HEK293 (cell line): ENCODE results near the gene CATSPERD.

Experiments
- CTCF ChIA-PET: fragments of 350-600 bp; formaldehyde crosslinking; extraction: SDS; loops from one replicate; lab custom pipeline; 2021; ENCODE audit warnings: antibody characterized with exemption; lab: Yijun Ruan, JAX
- POLR2A ChIA-PET: fragments of 300-600 bp; formaldehyde crosslinking; extraction: SDS; loops from one replicate; lab custom pipeline; 2020; ENCODE audit warnings: antibody characterized with exemption, inconsistent platforms; lab: Yijun Ruan, JAX
- H3K27ac ChIP-seq: fragments of 200-500 bp; sonication (Bioruptor generic); 2 replicates; pipeline ENCODE4 v1.5.1; 2014; ENCODE audit warnings: low read depth, low read length, control low read depth, inconsistent platforms; ENCODE audit errors: extremely low read depth
- H3K36me3 ChIP-seq, 2 experiments: fragments of 200-500 bp in 1 of 2; sonication (Bioruptor generic) in 1 of 2; 1 replicate in 1 of 2; 2 replicates in 1 of 2; pipeline ENCODE4 v1.5.1; 2014 to 2017; ENCODE audit warnings: inconsistent platforms in 2 of 2, low read length in 2 of 2; ENCODE audit not compliant: control insufficient read depth in 2 of 2, insufficient read depth in 1 of 2
- H3K4me1 ChIP-seq: fragments of 200-500 bp; sonication (Bioruptor generic); 2 replicates; pipeline ENCODE4 v1.5.1; 2014; ENCODE audit warnings: mild to moderate bottlenecking, low read length, inconsistent platforms; ENCODE audit not compliant: control insufficient read depth, insufficient read depth
- H3K4me3 ChIP-seq: 2 replicates; pipeline ENCODE4 v1.5.1; 2011; ENCODE audit warnings: low read depth, mild to moderate bottlenecking, control low read depth, low read length, moderate library complexity
- H3K9me3 ChIP-seq: fragments of 200-500 bp; sonication (Bioruptor generic); 2 replicates; pipeline ENCODE4 v1.5.1; 2014; ENCODE audit warnings: low read depth, low read length, inconsistent platforms; ENCODE audit not compliant: control insufficient read depth, insufficient read depth
- GFI1B ChIP-seq: fragments of 450-650 bp; formaldehyde crosslinking; IDR thresholded peaks from 2 replicates; pipeline ENCODE4 v1.5.1; 2016; ENCODE audit warnings: missing biosample characterization, missing genetic modification characterization
- GLIS2 ChIP-seq: fragments of 450-650 bp; formaldehyde crosslinking; IDR thresholded peaks from 2 replicates; pipeline ENCODE4 v1.5.1; 2016; ENCODE audit warnings: missing biosample characterization, missing genetic modification characterization
- KLF10 ChIP-seq: fragments of 450-650 bp; IDR thresholded peaks from 2 replicates; pipeline ENCODE4 v1.5.1; 2018; ENCODE audit warnings: missing biosample characterization, mild to moderate bottlenecking, missing genetic modification characterization
- MYNN ChIP-seq: fragments of 450-650 bp; formaldehyde crosslinking; IDR thresholded peaks from 2 replicates; pipeline ENCODE4 v1.5.1; 2016; ENCODE audit warnings: missing biosample characterization, missing genetic modification characterization, borderline replicate concordance
- SETDB1 ChIP-seq: IDR thresholded peaks from one replicate; pipeline ENCODE4 v1.6.1; 2017; ENCODE audit warnings: mild to moderate bottlenecking, low read length, moderate library complexity, mixed read lengths; ENCODE audit not compliant: insufficient read length
- YY1 ChIP-seq: fragments of 450-650 bp; formaldehyde crosslinking; IDR thresholded peaks from 2 replicates; pipeline ENCODE4 v1.5.1; 2018; ENCODE audit warnings: missing biosample characterization, missing genetic modification characterization
- ZBTB49 ChIP-seq: fragments of 450-650 bp; formaldehyde crosslinking; IDR thresholded peaks from 2 replicates; pipeline ENCODE4 v1.5.1; 2016; ENCODE audit warnings: missing biosample characterization, missing genetic modification characterization, low read depth
- ZFP3 ChIP-seq: fragments of 450-650 bp; formaldehyde crosslinking; IDR thresholded peaks from 2 replicates; pipeline ENCODE4 v1.5.1; 2016; ENCODE audit warnings: low read depth, missing biosample characterization, missing genetic modification characterization
- ZFP41 ChIP-seq: fragments of 450-650 bp; formaldehyde crosslinking; IDR thresholded peaks from 2 replicates; pipeline ENCODE4 v1.5.1; 2016; ENCODE audit warnings: missing biosample characterization, missing genetic modification characterization, borderline replicate concordance
- ZNF10 ChIP-seq: fragments of 450-650 bp; formaldehyde crosslinking; IDR thresholded peaks from 2 replicates; pipeline ENCODE4 v1.5.1; 2017; ENCODE audit warnings: missing biosample characterization, missing genetic modification characterization
- ZNF169 ChIP-seq: fragments of 450-650 bp; formaldehyde crosslinking; IDR thresholded peaks from 2 replicates; pipeline ENCODE4 v1.5.1; 2016; ENCODE audit warnings: missing biosample characterization, missing genetic modification characterization
- ZNF211 ChIP-seq: fragments of 450-650 bp; formaldehyde crosslinking; IDR thresholded peaks from 2 replicates; pipeline ENCODE4 v1.5.1; 2016; ENCODE audit warnings: low read depth, missing biosample characterization, missing genetic modification characterization
- ZNF239 ChIP-seq: fragments of 450-650 bp; formaldehyde crosslinking; IDR thresholded peaks from 2 replicates; pipeline ENCODE4 v1.5.1; 2016; ENCODE audit warnings: missing biosample characterization, missing genetic modification characterization
- ZNF24 ChIP-seq: fragments of 450-650 bp; formaldehyde crosslinking; IDR thresholded peaks from 2 replicates; pipeline ENCODE4 v1.5.1; 2016; ENCODE audit warnings: missing biosample characterization, missing genetic modification characterization
- ZNF274 ChIP-seq, 2 experiments: fragments of 200-500 bp in 1 of 2; fragments of 450-650 bp in 1 of 2; sonication (Bioruptor generic) in 1 of 2; formaldehyde crosslinking in 1 of 2; IDR thresholded peaks; 2 replicates each; pipeline versions ENCODE4 v1.5.1 to v1.6.1; 2014 to 2016; ENCODE audit warnings: borderline replicate concordance in 1 of 2, inconsistent platforms in 1 of 2, low read length in 1 of 2, missing biosample characterization in 1 of 2, missing genetic modification characterization in 1 of 2
- ZNF292 ChIP-seq: fragments of 450-650 bp; formaldehyde crosslinking; IDR thresholded peaks from 2 replicates; pipeline ENCODE4 v1.5.1; 2016; ENCODE audit warnings: low read depth, missing biosample characterization, missing genetic modification characterization, borderline replicate concordance
- ZNF335 ChIP-seq: fragments of 450-650 bp; formaldehyde crosslinking; conservative IDR thresholded peaks from 2 replicates; pipeline ENCODE4 v1.5.1; 2016; ENCODE audit warnings: missing biosample characterization, missing genetic modification characterization
- ZNF350 ChIP-seq: fragments of 450-650 bp; formaldehyde crosslinking; IDR thresholded peaks from 2 replicates; pipeline ENCODE4 v1.5.0; 2017; ENCODE audit warnings: missing biosample characterization, mild to moderate bottlenecking, missing genetic modification characterization
- ZNF398 ChIP-seq: fragments of 450-650 bp; formaldehyde crosslinking; IDR thresholded peaks from 2 replicates; pipeline ENCODE4 v1.5.1; 2017; ENCODE audit warnings: missing biosample characterization, missing genetic modification characterization
- ZNF501 ChIP-seq: fragments of 450-650 bp; formaldehyde crosslinking; IDR thresholded peaks from 2 replicates; pipeline ENCODE4 v1.5.1; 2016; ENCODE audit warnings: missing biosample characterization, missing genetic modification characterization
- ZNF514 ChIP-seq: fragments of 450-650 bp; formaldehyde crosslinking; IDR thresholded peaks from 2 replicates; pipeline ENCODE4 v1.5.1; 2016; ENCODE audit warnings: missing biosample characterization, missing genetic modification characterization
- ZNF521 ChIP-seq: fragments of 450-650 bp; formaldehyde crosslinking; IDR thresholded peaks from 2 replicates; pipeline ENCODE4 v1.5.1; 2017; ENCODE audit warnings: missing biosample characterization, mild to moderate bottlenecking, missing genetic modification characterization
- ZNF555 ChIP-seq: fragments of 450-650 bp; formaldehyde crosslinking; conservative IDR thresholded peaks from 2 replicates; pipeline ENCODE4 v1.5.1; 2017; ENCODE audit warnings: missing biosample characterization, mild to moderate bottlenecking, missing genetic modification characterization, inconsistent platforms
- ZNF571 ChIP-seq: fragments of 450-650 bp; formaldehyde crosslinking; IDR thresholded peaks from 2 replicates; pipeline ENCODE4 v1.5.0; 2017; ENCODE audit warnings: missing biosample characterization, missing genetic modification characterization
- ZNF654 ChIP-seq: fragments of 450-650 bp; formaldehyde crosslinking; IDR thresholded peaks from 2 replicates; pipeline ENCODE4 v1.5.1; 2016; ENCODE audit warnings: low read depth, missing biosample characterization, missing genetic modification characterization
- ZNF701 ChIP-seq: fragments of 450-650 bp; formaldehyde crosslinking; IDR thresholded peaks from 2 replicates; pipeline ENCODE4 v1.5.1; 2016; ENCODE audit warnings: missing biosample characterization, missing genetic modification characterization
- ZNF76 ChIP-seq: fragments of 450-650 bp; formaldehyde crosslinking; IDR thresholded peaks from 2 replicates; pipeline ENCODE4; 2016; ENCODE audit warnings: low read depth, missing biosample characterization, missing genetic modification characterization, borderline replicate concordance
- ZNF768 ChIP-seq: fragments of 450-650 bp; formaldehyde crosslinking; IDR thresholded peaks from 2 replicates; pipeline ENCODE4 v1.5.1; 2018; ENCODE audit warnings: missing biosample characterization, mild to moderate bottlenecking, missing genetic modification characterization
- ZSCAN23 ChIP-seq: fragments of 450-650 bp; formaldehyde crosslinking; IDR thresholded peaks from 2 replicates; pipeline ENCODE4 v1.5.1; 2016; ENCODE audit warnings: missing biosample characterization, missing genetic modification characterization
- ZSCAN30 ChIP-seq: fragments of 450-650 bp; IDR thresholded peaks from 2 replicates; pipeline ENCODE4 v1.5.1; 2018; ENCODE audit warnings: missing biosample characterization, mild to moderate bottlenecking, missing genetic modification characterization, moderate library complexity

The CATSPERD gene

GRCh38 chr19:5703819-5704818, 16.3 kb upstream of the CATSPERD start:
- TF ChIP-seq GLIS2 (tag by site-specific recombination): no peak
- no peak for TF ChIP-seq YY1
- TF ChIP-seq ZNF24 (tag by site-specific recombination): no peak
- TF ChIP-seq ZBTB49: no peak
- TF ChIP-seq ZFP41 (tag by site-specific recombination): no peak
- no peak for TF ChIP-seq ZNF169 (tag by site-specific recombination)
- no peak for TF ChIP-seq ZNF335
- TF ChIP-seq ZNF514 (tag by site-specific recombination): no peak
- no peak for TF ChIP-seq ZNF571
- no peak for TF ChIP-seq ZNF211 (tag by site-specific recombination)
- no peak for TF ChIP-seq GFI1B (tag by site-specific recombination)
- TF ChIP-seq ZNF521: no peak
- no peak for TF ChIP-seq MYNN (tag by site-specific recombination)
- no peak for TF ChIP-seq ZNF239 (tag by site-specific recombination)
- Histone ChIP-seq H3K27ac (0 out of 2 replicates have a peak overlapping the region, but pooled peaks have one; percentile 16), H3K9me3 (no peaks in the 10 kb centered on the region), H3K4me3 (no peak overlapping the region), H3K4me1 (no peaks in the 10 kb centered on the region), H3K36me3 (peaks cover 31 to 71% of the 10 kb centered on the region in 2 experiments; a peak in 2 of 3 replicates)
- CTCF ChIA-PET: interaction anchor here (0.7 to 1.0 kb wide), 2 partner anchors 13 to 14 kb away, joined by 3 read pairs; partner anchors contain the start of gene RPL36
- POLR2A ChIA-PET: interaction anchor here (1.6 kb wide), 1 partner anchor 16 kb away, joined by 4 read pairs; the partner anchor contains the start of genes CATSPERD and LONP1

GRCh38 chr19:5705552-5705951, 14.9 kb upstream of the CATSPERD start:
- no peaks in the 10 kb centered on the region for H3K9me3 ChIP-seq
- ChIA-PET CTCF (interaction anchor here (0.6 to 1.8 kb wide), 3 partner anchors 13 to 69 kb away, joined by 3 to 6 read pairs (median 4); no protein-coding TSS in a partner anchor), POLR2A (interaction anchor here (1.4 kb wide), 1 partner anchor 16 kb away, joined by 7 read pairs; the partner anchor contains the start of gene RPL36)
- no peak overlapping the region for H3K4me3 ChIP-seq
- no peaks in the 10 kb centered on the region for H3K4me1 ChIP-seq
- H3K27ac ChIP-seq: no peak overlapping the region
- H3K36me3 ChIP-seq: peaks cover 31 to 73% of the 10 kb centered on the region in 2 experiments; a peak in 2 of 3 replicates
- TF ChIP-seq KLF10 (tag by site-specific recombination) (no peak), SETDB1 (no peak), ZNF555 (tag by site-specific recombination) (no peak), ZNF274 (IDR thresholded peaks at IDR 0.05; ENCODE audit: low read length) (no peak), ZNF274 (tag by site-specific recombination; IDR thresholded peaks at IDR 0.05; ENCODE audit: borderline replicate concordance) (no peak), ZNF654 (tag by site-specific recombination) (no peak), ZNF292 (tag by site-specific recombination) (no peak), ZNF768 (tag by site-specific recombination) (no peak), ZSCAN23 (tag by site-specific recombination) (no peak), ZSCAN30 (tag by site-specific recombination) (no peak), ZNF10 (tag by site-specific recombination) (no peak), ZNF350 (tag by site-specific recombination) (no peak), ZNF398 (tag by site-specific recombination) (no peak), ZNF701 (tag by site-specific recombination) (no peak), ZFP3 (no peak), ZNF501 (tag by site-specific recombination) (no peak), ZNF76 (no peak)
